ENCODE results near the gene CZIB.
A peak's percentile ranks its signal among the peaks of the same experiment; 100 is the strongest.
"Not testable (repeated sequence)": the region's sequence is repeated elsewhere in the genome, so short reads cannot be mapped to it uniquely, and the experiment has no call there.

CZIB gene

GRCh38 chr1:53210352-53210751 lies 10.1 kb downstream of the CZIB start:
- TF ChIP-seq ZFX (IDR thresholded peaks at IDR 0.05; ENCODE audit: borderline replicate concordance) (no peak), CTCF (IDR thresholded peaks at IDR 0.05) (no peak)
- H3K27ac ChIP-seq = no peak overlapping the region

DNA sequence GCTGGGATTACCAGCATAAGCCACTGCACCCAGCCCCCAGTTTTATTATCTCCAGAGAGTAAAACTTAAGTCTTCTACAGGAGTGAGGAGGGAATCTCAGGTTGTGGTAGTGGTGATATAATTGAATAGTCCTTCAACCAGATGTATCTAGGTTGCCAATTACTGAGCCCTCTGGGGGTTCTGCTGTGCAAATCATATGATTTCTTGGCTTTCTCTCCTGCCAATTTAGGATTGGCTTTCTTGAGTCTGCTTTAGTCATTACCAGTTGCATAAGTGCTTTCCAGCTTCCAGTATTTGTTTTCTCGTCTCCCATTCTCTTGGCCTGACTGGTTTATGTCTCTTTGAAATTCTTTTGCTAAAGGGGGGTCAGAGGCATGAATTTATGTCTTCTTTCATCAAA lies 12.7 kb downstream of the CZIB start:
- TF ChIP-seq CTCF (IDR thresholded peaks at IDR 0.05) = no peak
- no peak for TF ChIP-seq ZFX (IDR thresholded peaks at IDR 0.05; ENCODE audit: borderline replicate concordance)
- no peak overlapping the region for H3K27ac ChIP-seq

GRCh38 chr1:53206735-53207379 lies 13.6 kb downstream of the CZIB start:
- TF ChIP-seq CTCF (IDR thresholded peaks at IDR 0.05) (no peak), ZFX (IDR thresholded peaks at IDR 0.05; ENCODE audit: borderline replicate concordance) (no peak)
- no peak overlapping the region for H3K27ac ChIP-seq

DNA sequence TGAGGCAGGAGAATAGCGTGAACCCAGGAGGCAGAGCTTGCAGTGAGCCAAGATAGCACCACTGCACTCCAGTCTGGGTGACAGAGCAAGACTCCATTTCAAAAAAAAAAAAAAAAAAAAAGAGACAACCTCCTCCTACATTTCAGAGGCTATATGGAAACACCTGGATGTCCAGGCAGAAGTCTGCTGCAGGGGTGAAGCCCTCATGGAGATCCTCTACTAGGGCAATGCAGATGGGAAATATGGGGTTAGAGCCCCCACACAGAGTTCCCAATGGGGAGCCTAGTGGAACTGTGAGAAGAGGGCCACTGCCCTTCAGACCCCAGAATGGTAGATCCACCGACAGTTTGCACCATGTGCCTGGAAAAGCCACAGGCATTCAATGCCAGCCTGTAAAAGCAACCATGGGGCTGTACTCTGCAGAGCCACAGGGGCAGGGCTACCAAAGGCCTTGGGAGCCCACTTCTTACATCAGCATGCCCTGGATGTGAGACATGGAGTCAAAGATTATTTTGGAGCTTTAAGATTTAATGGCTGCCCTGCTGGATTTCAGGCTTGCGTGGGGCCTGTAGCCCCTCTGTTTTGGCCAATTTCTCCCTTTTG lies 14.2 kb downstream of the CZIB start:
- not testable (repeated sequence) for H3K27ac ChIP-seq

DNA sequence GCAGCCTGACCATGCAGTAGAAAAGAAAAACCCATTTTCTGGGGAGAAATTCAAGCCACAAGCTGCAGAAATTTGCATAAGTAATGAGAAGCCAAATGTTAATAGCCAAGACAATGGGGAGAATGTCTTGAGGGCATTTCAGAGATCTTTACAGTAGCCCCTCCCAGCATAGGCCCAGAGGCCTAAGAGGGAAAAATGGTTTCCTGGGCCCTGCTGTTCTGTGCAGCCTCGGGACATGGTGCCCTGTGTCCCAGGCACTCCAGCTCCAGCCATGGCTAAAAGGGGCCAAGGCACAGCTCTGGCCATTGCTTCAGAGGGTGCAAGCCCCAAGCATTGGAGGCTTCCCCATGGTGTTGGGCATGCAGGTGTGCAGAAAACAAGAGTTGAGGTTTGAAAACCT lies 14.9 kb downstream of the CZIB start:
- H3K27ac ChIP-seq = not testable (repeated sequence)

DNA sequence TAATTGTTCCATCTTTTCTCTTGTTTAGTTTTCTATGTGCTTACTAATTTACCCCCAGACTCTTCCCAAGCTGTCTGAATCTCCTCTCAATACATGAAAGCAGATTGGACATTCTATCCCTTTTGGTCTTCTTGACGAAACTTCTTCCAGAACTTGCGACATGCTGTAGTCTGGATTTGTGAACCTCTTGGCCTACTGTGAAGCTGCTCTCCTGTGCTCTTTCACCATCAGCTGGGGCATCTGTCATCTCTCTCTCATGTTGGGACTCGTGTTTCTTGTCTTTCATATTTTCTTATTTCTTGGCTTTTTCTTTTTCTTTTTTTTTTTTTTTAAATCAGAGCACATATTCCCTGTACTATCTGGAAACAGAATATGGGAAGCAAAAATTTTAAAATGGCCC lies 17.0 kb downstream of the CZIB start:
- H3K27ac ChIP-seq = no peak overlapping the region
- no peak for TF ChIP-seq ZFX (IDR thresholded peaks at IDR 0.05; ENCODE audit: borderline replicate concordance)
- TF ChIP-seq CTCF (IDR thresholded peaks at IDR 0.05) = no peak

DNA sequence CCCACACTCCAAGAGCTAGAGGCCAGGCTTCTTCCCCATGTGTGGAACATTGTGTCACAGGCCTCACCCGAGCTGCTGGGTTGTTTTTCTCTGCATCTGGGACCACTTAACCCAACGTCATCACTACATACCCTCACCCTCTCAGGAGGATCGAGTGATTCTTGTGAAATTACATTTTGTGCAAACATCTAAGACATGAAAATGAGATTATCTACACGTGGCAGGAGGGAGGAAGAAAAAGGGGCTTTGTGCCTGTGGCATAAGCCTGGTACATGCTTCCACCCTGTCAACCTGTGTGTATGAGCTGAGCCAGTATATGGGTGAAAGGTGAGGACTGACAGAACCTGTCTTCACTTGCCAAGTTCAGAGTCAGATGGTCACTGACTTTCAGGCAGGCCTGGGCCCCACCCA lies 22.2 kb downstream of the CZIB start:
- H3K27ac ChIP-seq = no peak overlapping the region
- TF ChIP-seq ZFX (IDR thresholded peaks at IDR 0.05; ENCODE audit: borderline replicate concordance) (no peak), CTCF (IDR thresholded peaks at IDR 0.05) (no peak)

DNA sequence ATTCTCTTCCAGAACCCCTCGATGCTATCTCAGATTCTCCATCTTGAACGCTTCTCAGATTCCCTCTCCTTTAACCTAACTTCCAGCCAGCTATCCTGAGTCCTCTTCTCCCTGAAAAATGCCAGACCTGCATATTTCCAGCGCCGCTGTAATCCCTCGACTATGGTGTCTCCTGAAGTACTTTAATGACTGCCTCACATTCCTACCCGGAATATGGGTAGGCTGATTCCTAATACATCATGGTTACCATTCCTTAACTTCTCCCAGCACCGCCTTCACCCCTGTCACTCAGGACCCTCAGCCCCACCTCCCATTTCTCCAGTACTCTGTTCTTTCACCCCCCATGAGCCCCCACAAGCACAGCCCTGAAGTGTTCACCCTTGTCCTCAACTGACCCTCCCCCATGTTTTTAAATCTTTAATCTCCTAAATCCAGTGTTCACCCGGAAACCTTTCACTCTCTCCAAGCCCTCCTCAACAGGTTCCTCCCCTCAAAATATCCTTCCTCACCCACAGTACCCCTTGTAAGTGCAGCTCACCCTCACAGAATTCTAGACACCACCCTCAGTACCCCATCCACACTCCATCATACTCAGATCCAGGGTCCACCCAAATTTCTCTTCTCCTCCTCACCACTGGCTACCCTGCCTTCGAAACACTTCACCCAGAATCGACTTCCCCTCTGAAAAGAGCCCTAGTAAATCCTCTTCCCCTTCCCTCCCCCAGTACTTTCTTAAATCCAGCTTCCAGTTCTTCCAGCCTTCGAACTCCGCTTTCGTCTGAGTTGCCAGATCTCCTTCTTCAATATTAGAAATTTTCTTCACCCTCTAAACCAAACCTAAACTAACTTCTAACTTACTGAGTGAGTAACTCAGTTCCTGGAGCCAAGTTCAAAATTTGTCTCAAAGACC lies 22.9 kb downstream of the CZIB start:
- TF ChIP-seq ZFX (IDR thresholded peaks at IDR 0.05; ENCODE audit: borderline replicate concordance) = no peak
- no peak for TF ChIP-seq CTCF (IDR thresholded peaks at IDR 0.05)
- peak overlapping the region; percentile 71 for H3K27ac ChIP-seq

Data from 22Rv1 (cell line).